Ectodermal cell (in vitro differentiated cells): Measurements from ENCODE around the gene ZFP42. TPM values are rescaled to one million over a fixed set of nuclear protein-coding genes. Genes with fewer than 3 reads are reported as not detected.

Source experiments
- H3K27ac ChIP-seq: 2 replicates; pipeline ENCODE4 v1.7.0; 2013; ENCODE audit warnings: mild to moderate bottlenecking, low read depth, low read length; ENCODE audit not compliant: insufficient read depth, poor library complexity, severe bottlenecking
- H3K27me3 ChIP-seq: 2 replicates; pipeline ENCODE4 v1.7.0; 2013; ENCODE audit warnings: mild to moderate bottlenecking, low read length; ENCODE audit not compliant: insufficient read depth, control insufficient read depth, poor library complexity, severe bottlenecking
- H3K36me3 ChIP-seq: one replicate; pipeline ENCODE4 v1.7.0; 2013; ENCODE audit warnings: low read length; ENCODE audit not compliant: control insufficient read depth, insufficient read depth
- H3K4me1 ChIP-seq: one replicate; pipeline ENCODE4 v1.7.0; 2013; ENCODE audit warnings: low read length; ENCODE audit not compliant: control insufficient read depth, insufficient read depth
- H3K4me3 ChIP-seq: 2 replicates; pipeline ENCODE4 v1.7.0; 2013; ENCODE audit warnings: low read depth, low read length, control low read depth; ENCODE audit not compliant: insufficient read depth
- H3K9me3 ChIP-seq: 2 replicates; pipeline ENCODE4 v1.7.0; 2013; ENCODE audit warnings: mild to moderate bottlenecking, low read length, moderate library complexity; ENCODE audit not compliant: control insufficient read depth
- WGBS, 2 experiments: methylation state at CpG; one replicate each; pipeline ENCODE4 v1.1.7; 2013; ENCODE audit warnings: missing lambda C conversion rate in 2 of 2; 5-methylcytosine and 5-hydroxymethylcytosine counted together
- polyA plus RNA-seq, 4 experiments: library from polyadenylated mRNA; stranded (reverse); fragments of 50-300 nt; gene quantifications; one replicate each; pipeline ENCODE4 v1.2.3, GENCODE V29; 2013

The ZFP42 gene
- 29.5 TPM for polyA plus RNA-seq (2013, experiment 1 of 4)
- polyA plus RNA-seq (2013, experiment 2 of 4) = 34.6 TPM
- polyA plus RNA-seq (2013, experiment 3 of 4) = 17.9 TPM
- 18.4 TPM for polyA plus RNA-seq (2013, experiment 4 of 4)

DNA sequence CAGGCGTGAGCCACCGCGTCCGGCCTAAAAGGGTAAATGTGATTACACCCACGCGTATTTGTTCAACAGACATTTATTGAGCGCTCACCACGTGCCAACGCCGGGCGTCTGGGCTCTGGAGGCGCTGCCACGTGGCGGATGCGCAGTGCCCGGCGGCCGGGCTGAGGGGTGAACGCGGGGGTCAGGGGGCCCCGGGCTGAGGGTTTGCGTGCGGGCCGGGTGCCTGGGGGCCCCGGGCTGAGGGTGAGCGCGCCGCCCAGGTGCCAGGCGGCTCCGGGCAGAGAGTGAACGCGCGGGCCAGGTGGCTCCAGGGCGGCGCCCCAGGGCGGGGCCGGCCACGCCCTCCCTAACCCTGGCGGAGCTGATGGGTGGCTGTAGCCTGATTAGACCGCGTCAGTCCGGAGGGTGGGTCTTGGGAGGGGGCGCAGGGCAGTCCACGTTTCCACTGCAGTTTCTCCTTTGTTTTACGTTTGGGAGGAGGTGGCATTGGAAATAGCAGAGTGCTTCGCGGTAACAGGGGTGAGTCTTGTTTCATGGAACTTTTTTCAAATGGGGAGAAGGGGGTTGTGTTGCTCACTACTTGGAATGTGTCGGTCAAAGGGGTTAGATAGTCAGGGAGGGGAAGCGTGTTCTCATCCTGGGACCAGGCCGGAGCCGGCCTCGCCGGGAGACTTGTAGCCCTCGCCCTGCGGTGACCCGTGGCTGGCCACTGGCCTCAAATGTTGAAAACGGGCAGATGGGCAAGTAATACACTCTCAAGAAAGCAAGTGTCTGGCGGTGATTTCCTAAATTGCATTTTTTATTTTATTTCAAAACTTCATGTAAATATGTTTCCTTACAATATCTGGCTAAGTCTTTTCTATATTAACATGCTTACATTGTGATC lies at the start of gene ZFP42:
ZFP42 (plus strand) TSS at position 450 of the 886 bp plus-strand sequence. CDS start 7,037 bp downstream, outside the sequence.
- Histone ChIP-seq H3K4me1 (no peaks in the 10 kb centered on the region), H3K4me3 (peak within 1 kb of the TSS; percentile 34), H3K27ac (no peak within 1 kb of the TSS), H3K9me3 (no peaks in the 10 kb centered on the region), H3K36me3 (no peaks in the 10 kb centered on the region), H3K27me3 (no peaks in the 10 kb centered on the region)
- WGBS, 2 experiments = 70 to 73% methylated on average over 58 of the region's 58 CpGs

DNA sequence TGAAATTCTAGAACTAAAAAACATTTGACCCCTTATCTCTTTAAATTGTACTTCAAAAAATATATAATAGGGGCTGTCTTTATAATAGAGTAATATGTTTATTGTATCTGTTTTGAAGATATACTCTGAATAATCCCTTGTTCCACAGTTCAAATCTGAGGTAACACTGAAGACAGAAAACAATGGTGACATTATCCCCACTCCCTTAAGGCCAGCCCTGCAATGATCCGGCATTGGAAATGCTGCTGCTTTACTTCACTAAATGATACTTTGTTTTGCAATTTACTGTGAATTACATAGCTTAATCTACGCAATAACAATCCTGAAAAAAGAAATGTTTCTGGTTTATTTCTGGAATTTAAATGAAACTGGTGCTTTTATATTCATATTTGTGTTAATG lies 34.4 kb upstream of the ZFP42 start:
- 90 to 92% methylated on average over 1 of the region's 2 CpGs for WGBS, 2 experiments
- no peak overlapping the region for H3K27ac ChIP-seq
- no peak overlapping the region for H3K4me3 ChIP-seq
- H3K4me1 ChIP-seq = no peaks in the 10 kb centered on the region
- no peaks in the 10 kb centered on the region for H3K36me3 ChIP-seq
- H3K27me3 ChIP-seq = no peaks in the 10 kb centered on the region
- H3K9me3 ChIP-seq = no peaks in the 10 kb centered on the region

DNA sequence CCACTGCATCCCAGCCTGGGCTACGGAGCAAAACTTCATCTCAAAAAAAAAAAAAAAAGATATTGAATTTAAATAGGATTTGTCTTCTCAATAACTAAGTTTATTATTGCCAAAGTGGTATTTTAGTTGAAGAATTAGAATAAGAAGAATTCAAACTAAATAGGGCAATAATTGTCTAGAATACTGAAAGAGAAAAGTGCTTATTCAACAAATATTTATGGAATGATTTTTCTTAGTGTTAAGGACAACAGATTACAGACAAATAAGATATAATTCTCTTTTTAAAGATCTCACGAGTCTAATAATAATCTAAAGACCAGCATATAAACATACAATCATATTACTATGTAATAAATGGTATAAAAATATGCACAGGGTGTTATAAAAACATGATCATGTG lies 33.6 kb upstream of the ZFP42 start:
- Histone ChIP-seq H3K27ac (no peak overlapping the region), H3K9me3 (no peaks in the 10 kb centered on the region), H3K4me3 (no peak overlapping the region), H3K27me3 (no peaks in the 10 kb centered on the region), H3K4me1 (no peaks in the 10 kb centered on the region), H3K36me3 (no peaks in the 10 kb centered on the region)
- 100% methylated on average over 1 of the region's 2 CpGs; no CpG with 5 or more reads in 1 of the 2 experiments for WGBS, 2 experiments

DNA sequence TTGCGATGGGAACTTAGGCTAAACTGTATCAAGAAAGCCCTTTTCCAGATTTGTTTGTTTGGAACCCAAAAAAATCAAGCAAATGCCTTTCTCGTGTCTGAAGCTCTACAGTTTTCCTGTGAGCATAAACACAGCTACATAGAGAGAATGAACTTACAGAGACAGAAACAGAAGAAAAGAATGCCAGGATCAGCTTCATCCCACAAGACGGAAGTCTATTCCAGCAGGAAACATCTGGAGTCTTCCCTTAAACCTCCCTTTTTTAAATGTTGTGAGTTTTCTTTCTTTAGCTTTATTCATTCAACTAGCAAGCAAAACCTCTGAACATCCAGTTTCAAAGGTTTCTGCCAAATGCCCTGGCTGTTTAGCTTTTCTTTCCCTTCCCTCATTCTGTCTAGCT lies 32.6 kb upstream of the ZFP42 start:
- 87 to 96% methylated on average over 3 of the region's 3 CpGs for WGBS, 2 experiments
- no peaks in the 10 kb centered on the region for H3K9me3 ChIP-seq
- H3K27ac ChIP-seq = no peak overlapping the region
- H3K36me3 ChIP-seq = no peaks in the 10 kb centered on the region
- no peaks in the 10 kb centered on the region for H3K4me1 ChIP-seq
- H3K4me3 ChIP-seq = no peak overlapping the region
- H3K27me3 ChIP-seq = no peaks in the 10 kb centered on the region

DNA sequence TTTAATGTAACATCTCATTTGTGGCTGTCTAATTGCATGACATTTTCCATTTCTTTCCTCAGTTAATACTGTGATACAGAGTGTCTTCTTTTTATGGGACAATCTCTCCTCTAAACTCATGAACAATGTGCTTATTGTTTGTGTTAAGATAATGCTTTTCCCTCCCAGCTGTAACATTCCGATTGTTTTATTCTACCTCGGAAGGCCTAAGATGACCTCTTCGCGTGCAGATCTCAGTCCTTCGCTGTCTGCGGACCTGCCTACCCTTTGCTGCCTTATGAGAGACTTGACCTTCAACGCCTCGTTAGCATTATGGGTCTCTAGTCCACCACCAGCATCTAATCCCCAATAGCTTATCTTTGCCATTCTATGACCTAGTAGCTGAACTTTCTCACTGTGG lies 29.8 kb upstream of the ZFP42 start:
- H3K27ac ChIP-seq = no peak overlapping the region
- no peak overlapping the region for H3K4me3 ChIP-seq
- WGBS, 2 experiments = 92 to 93% methylated on average over 8 of the region's 8 CpGs
- H3K4me1 ChIP-seq = no peaks in the 10 kb centered on the region
- H3K27me3 ChIP-seq = no peaks in the 10 kb centered on the region
- H3K36me3 ChIP-seq = no peaks in the 10 kb centered on the region
- no peaks in the 10 kb centered on the region for H3K9me3 ChIP-seq

DNA sequence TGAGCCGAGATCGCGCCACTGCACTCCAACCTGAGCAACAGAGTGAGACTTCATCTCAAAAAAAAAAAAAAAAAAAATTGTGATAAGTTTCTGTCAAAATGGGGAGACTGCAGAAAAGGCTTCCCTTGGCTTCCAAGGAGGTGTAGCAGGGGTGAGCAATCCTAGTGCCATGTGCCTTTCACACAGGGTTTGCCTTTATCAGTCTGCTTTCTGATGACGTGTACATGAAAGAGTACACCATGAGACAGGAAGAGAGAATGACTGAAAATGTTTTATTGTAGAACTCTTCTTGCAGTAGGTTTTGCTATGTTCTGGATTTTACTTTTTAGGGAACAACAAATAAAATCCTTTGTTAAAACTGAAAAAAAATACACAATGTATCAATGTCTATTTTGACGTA lies 23.4 kb upstream of the ZFP42 start:
- no peaks in the 10 kb centered on the region for H3K4me1 ChIP-seq
- no peaks in the 10 kb centered on the region for H3K36me3 ChIP-seq
- no peak overlapping the region for H3K27ac ChIP-seq
- WGBS, 2 experiments = 94 to 97% methylated on average over 2 to 5 of the region's 5 CpGs
- no peaks in the 10 kb centered on the region for H3K9me3 ChIP-seq
- no peak overlapping the region for H3K4me3 ChIP-seq
- no peaks in the 10 kb centered on the region for H3K27me3 ChIP-seq

DNA sequence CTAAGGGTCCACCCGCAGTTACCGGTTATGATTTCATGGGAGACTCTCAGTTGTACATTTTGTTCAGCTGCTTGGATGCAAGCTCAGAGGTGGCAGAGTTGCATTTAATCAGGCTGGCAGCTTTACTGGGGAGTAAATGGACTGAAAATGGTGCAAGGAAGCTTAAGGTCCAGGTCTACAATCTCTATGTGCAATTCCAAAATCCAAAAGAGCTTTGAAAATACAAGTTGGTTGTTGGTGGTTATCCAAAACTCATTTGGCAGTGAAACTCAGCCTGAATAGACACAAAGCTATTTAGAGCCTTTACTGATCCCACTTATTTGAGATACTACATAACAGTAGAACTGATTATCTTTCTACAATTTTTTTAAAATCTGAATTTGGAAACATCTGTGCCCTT lies 11.8 kb upstream of the ZFP42 start:
- no peak overlapping the region for H3K4me3 ChIP-seq
- H3K4me1 ChIP-seq = no peaks in the 10 kb centered on the region
- H3K27me3 ChIP-seq = no peaks in the 10 kb centered on the region
- no peaks in the 10 kb centered on the region for H3K36me3 ChIP-seq
- no peak overlapping the region for H3K27ac ChIP-seq
- WGBS, 2 experiments = 96 to 97% methylated on average over 2 of the region's 2 CpGs
- H3K9me3 ChIP-seq = no peaks in the 10 kb centered on the region

DNA sequence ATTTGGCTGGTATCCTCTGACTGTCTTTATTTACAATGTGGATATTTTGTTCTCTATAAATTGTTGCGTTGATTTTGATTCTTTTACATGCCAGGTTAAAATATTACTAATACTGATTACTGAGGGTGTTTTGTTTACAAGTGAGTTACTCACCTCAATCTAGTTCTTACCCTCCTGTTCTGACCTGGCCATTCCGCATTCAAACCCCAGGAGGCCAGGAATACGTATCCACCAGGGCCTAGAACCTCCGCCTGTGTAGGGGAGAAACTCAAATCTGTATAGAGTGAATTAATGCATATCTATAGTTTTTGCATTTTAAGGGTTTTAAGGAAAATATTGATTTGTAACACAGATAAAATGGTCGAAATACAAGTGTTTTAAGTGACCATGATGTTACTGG lies 2.6 kb upstream of the ZFP42 start:
- WGBS, 2 experiments = 72 to 77% methylated on average over 3 to 5 of the region's 5 CpGs
- no peaks in the 10 kb centered on the region for H3K27me3 ChIP-seq
- H3K27ac ChIP-seq = no peak overlapping the region
- H3K4me1 ChIP-seq = no peaks in the 10 kb centered on the region
- no peaks in the 10 kb centered on the region for H3K9me3 ChIP-seq
- H3K36me3 ChIP-seq = no peaks in the 10 kb centered on the region
- no peak overlapping the region for H3K4me3 ChIP-seq

DNA sequence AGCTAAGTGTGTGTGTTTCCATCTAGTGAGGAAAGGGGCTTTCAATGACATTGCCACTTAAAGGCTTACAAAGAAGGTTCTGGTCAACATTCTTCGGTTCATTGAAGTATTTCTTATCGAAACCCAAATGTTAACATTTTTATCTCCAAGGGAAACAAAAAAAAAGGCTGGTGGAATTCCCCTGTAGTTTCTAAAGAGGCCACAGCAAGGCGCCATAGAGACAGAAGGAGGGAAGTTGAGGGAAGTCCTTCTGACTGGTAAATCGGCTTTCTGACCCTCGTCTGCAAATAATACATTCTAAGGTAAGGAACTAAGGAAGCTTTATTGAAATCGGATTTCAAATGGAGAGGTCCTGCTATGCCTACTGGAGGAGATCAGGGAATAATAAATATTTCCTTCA lies 1.7 kb upstream of the ZFP42 start:
- no peaks in the 10 kb centered on the region for H3K36me3 ChIP-seq
- no peaks in the 10 kb centered on the region for H3K4me1 ChIP-seq
- no peak overlapping the region for H3K27ac ChIP-seq
- H3K9me3 ChIP-seq = no peaks in the 10 kb centered on the region
- WGBS, 2 experiments = 68 to 83% methylated on average over 6 of the region's 6 CpGs
- H3K4me3 ChIP-seq = no peak overlapping the region
- no peaks in the 10 kb centered on the region for H3K27me3 ChIP-seq

DNA sequence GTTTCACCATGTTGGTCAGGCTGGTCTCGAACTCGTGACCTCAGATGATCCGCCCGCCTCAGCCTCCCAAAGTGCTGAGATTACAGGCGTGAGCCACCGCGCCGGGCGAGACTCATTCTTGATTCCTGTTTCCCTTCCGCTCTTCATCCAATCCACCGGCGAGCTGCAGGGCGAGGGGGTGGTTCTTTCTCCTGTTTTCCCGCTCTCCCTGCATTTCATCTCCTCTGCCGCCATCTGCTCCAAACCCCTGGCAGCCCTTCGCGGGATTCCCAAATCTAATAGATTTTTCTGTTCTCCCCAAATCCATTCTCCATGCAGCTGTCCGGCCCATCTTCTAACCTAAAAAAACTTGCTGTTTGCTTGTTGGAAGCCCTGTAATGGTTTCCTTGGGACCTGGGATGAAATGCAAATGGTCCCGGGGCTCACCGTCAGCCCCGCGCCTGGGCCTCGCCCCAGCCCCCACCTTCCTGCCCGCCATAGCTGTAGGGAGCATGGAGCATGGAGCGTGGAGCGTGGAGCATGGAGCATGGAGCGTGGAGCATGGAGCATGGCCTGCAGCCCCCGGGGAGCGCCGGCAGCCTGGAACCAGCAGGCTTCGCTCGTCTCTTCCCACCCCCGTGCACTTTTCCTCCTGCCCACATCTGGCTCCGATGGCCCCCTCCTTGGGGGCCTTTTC lies 1.1 kb downstream of the ZFP42 start:
- no peak overlapping the region for H3K27ac ChIP-seq
- WGBS, 2 experiments = 63 to 64% methylated on average over 34 of the region's 34 CpGs
- H3K4me1 ChIP-seq = no peaks in the 10 kb centered on the region
- no peaks in the 10 kb centered on the region for H3K9me3 ChIP-seq
- H3K36me3 ChIP-seq = no peaks in the 10 kb centered on the region
- no peaks in the 10 kb centered on the region for H3K27me3 ChIP-seq
- peak overlapping the region; percentile 34 for H3K4me3 ChIP-seq
